AG04450 (cell line): Measurements from ENCODE around the gene DENND5B. TPM values are rescaled to one million over a fixed set of nuclear protein-coding genes. Genes with fewer than 3 reads are reported as not detected.

ENCODE experiments used
- CTCF ChIA-PET: fragments of 300-600, 350-600 bp; formaldehyde crosslinking; extraction: SDS; loops from one replicate; lab custom pipeline; 2022; ENCODE audit warnings: antibody characterized with exemption, inconsistent platforms; lab: Charles Lee
- POLR2A ChIA-PET: fragments of 350-600 bp; formaldehyde crosslinking; extraction: SDS; loops from one replicate; lab custom pipeline; 2021; ENCODE audit warnings: antibody characterized with exemption, inconsistent platforms; lab: Yijun Ruan, JAX
- DNase-seq: peaks from one replicate; pipeline ENCODE4 v3.0.0-alpha.2; 2011; ENCODE audit warnings: low read depth, low spot score
- H3K27ac ChIP-seq: one replicate; pipeline ENCODE4 v1.5.1; 2012; ENCODE audit warnings: low read depth, low read length, control low read depth
- H3K27me3 ChIP-seq: one replicate; pipeline ENCODE4 v1.6.0; 2012; ENCODE audit warnings: low read length; ENCODE audit not compliant: control insufficient read depth, insufficient read depth
- H3K4me3 ChIP-seq: 2 replicates; pipeline ENCODE4 v1.5.1; 2011; ENCODE audit warnings: mild to moderate bottlenecking, low read depth, low read length, control low read depth
- H3K9me3 ChIP-seq: 2 replicates; pipeline ENCODE4 v1.5.1; 2012; ENCODE audit warnings: low read length; ENCODE audit not compliant: control insufficient read depth, insufficient read depth
- CTCF ChIP-seq: IDR thresholded peaks from 2 replicates; pipeline ENCODE4 v1.5.1; 2011; ENCODE audit warnings: low read depth, low read length, control low read depth, inconsistent platforms
- polyA plus RNA-seq: library from polyadenylated mRNA; depleted of rRNA; stranded (reverse); fragments of >200 nt; gene quantifications from 2 replicates; pipeline ENCODE4 v1.2.3, GENCODE V29; 2011

DENND5B gene
- polyA plus RNA-seq, 1 experiment, result 17.3 TPM

DNA sequence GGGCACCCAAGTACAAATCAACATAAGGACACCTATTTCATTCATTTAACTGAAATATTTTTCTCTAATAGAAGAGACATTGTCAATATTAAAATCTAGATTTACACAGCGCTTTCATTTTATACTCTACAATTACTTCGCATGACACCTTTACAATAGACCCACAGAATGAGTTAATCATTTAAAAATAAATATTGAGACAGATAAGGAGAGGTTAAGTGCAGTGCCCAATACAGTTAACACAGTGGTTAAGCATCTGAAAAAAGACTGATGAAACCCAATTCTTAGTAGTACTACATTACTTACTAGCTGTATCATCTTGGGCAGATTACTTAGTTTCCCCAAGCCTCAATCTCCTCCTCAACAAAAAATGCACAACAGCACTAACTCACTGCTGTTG lies 116.2 kb downstream of the DENND5B start:
- ChIA-PET CTCF (no interaction called here), POLR2A (no interaction called here)

GRCh38 chr12:31471823-31472222 lies 119.1 kb downstream of the DENND5B start:
- no peak for TF ChIP-seq CTCF
- H3K27ac ChIP-seq, result no peak overlapping the region
- H3K4me3 ChIP-seq, result no peak overlapping the region
- POLR2A ChIA-PET, result no interaction called here
- CTCF ChIA-PET, result no interaction called here
- no peaks in the 10 kb centered on the region for H3K9me3 ChIP-seq
- no peak for DNase-seq
- H3K27me3 ChIP-seq, result no peaks in the 10 kb centered on the region

More for the DNA sequence above, 116.2 kb downstream of the DENND5B start:
- H3K4me3 ChIP-seq, result no peak overlapping the region
- no peaks in the 10 kb centered on the region for H3K9me3 ChIP-seq
- TF ChIP-seq CTCF, result no peak
- no peaks in the 10 kb centered on the region for H3K27me3 ChIP-seq
- no peak overlapping the region for H3K27ac ChIP-seq
- no peak for DNase-seq

GRCh38 chr12:31471051-31471450 lies 119.9 kb downstream of the DENND5B start:
- ChIA-PET POLR2A (no interaction called here), CTCF (interaction anchor here (0.6 kb wide), 1 partner anchor 260 kb away, joined by 3 read pairs; no protein-coding TSS in a partner anchor)

GRCh38 chr12:31470459-31470858 lies 120.5 kb downstream of the DENND5B start:
- Histone ChIP-seq H3K27ac (no peak overlapping the region), H3K9me3 (no peaks in the 10 kb centered on the region), H3K4me3 (no peak overlapping the region), H3K27me3 (no peaks in the 10 kb centered on the region)
- TF ChIP-seq CTCF, result no peak
- no peak for DNase-seq
- ChIA-PET POLR2A (no interaction called here), CTCF (no interaction called here)

More at GRCh38 chr12:31471051-31471450, 119.9 kb downstream of the DENND5B start:
- DNase-seq, result no peak
- no peak for TF ChIP-seq CTCF
- H3K9me3 ChIP-seq, result no peaks in the 10 kb centered on the region
- H3K27ac ChIP-seq, result no peak overlapping the region
- H3K4me3 ChIP-seq, result no peak overlapping the region
- no peaks in the 10 kb centered on the region for H3K27me3 ChIP-seq

DNA sequence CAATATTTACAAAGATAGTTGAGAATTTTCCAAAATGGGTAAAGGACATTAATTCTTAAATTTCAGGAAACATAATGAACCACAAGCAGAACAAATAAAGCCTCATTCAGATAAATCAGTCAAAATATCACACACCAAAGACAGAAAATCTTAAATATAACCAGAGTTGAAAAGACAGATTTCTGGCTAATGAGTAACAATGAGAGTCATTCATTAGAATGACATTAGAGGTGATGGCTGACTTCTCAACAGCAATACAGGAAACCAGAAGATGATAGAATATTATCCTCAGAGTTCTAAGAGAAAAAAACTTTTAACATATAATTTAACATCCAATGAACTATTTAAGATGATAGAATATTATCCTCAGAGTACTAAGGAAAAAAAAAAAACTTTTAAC lies 124.2 kb downstream of the DENND5B start:
- Histone ChIP-seq H3K4me3 (no peak overlapping the region), H3K27me3 (no peaks in the 10 kb centered on the region), H3K27ac (no peak overlapping the region), H3K9me3 (no peaks in the 10 kb centered on the region)
- DNase-seq, result no peak
- ChIA-PET CTCF (no interaction called here), POLR2A (no interaction called here)
- no peak for TF ChIP-seq CTCF
